Measurements from ENCODE around the gene THSD8. TPM values are rescaled to one million over a fixed set of nuclear protein-coding genes. Genes with fewer than 3 reads are reported as not detected.

Gene THSD8
- total RNA-seq, 1 donor from 2014 or later = 29.4 TPM

DNA sequence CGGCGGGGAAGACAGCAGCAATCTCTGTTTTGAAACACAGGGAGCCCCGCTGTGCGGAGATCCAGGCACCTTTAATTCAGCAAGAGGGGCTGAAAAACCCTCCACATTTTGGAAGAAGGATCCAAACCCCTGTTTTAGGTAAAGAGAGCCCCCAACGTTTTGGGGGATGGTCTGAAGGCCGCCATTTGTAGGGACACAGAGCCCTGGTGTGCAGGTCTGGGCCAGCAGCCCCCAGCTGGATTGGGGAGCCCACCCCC is 23.0 kb upstream of the THSD8 start:
- intact Hi-C loops (cut with micrococcal nuclease) = no loop called here

DNA sequence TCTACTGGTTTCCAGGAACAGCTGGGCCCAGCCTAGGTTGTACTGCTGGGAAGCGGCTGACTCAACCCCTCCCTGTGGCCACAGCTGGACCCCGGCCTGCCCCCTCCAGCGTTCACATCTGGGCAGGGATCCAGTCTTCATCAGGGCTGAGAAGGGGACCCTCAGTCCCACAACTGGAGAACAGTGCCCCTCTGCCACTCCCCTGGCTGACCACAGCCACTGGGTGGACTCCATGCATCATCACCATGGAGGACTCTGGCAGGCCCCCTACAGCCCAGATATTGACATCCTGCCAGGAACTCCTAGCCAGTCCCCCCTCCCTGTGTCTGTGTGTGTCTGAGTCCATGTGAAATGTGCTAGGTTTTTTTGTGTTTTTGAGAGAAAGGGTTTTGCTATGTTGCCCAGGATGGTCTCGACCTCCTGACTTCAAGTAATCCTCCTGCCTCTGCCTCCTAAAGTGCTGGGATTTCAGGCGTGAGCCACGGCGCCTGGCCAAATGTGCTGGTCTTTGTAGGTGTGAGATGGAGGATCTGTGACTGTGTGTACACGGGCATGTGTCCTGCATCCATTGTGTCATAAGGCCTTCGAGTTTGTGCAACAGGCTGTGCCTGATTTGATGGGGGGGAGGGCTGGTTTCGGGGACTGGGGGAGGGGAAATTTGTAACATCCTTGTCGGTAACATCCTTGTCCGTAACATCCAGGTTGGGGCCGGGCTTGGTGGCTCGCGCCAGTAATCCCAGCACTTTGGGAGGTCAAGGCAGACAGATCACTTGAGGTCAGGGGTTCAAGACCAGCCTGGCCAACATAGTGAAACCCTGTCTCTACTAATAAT is 22.5 kb upstream of the THSD8 start:
- intact Hi-C loops (cut with micrococcal nuclease) = no loop called here

- intact Hi-C loops (cut with micrococcal nuclease) = loop anchor here (1.0 kb wide), 1 partner anchor 9 kb away; the partner anchor contains the start of gene JUNB
Observed at GRCh38 chr19:12782174-12782423, 19.8 kb upstream of the THSD8 start.

DNA sequence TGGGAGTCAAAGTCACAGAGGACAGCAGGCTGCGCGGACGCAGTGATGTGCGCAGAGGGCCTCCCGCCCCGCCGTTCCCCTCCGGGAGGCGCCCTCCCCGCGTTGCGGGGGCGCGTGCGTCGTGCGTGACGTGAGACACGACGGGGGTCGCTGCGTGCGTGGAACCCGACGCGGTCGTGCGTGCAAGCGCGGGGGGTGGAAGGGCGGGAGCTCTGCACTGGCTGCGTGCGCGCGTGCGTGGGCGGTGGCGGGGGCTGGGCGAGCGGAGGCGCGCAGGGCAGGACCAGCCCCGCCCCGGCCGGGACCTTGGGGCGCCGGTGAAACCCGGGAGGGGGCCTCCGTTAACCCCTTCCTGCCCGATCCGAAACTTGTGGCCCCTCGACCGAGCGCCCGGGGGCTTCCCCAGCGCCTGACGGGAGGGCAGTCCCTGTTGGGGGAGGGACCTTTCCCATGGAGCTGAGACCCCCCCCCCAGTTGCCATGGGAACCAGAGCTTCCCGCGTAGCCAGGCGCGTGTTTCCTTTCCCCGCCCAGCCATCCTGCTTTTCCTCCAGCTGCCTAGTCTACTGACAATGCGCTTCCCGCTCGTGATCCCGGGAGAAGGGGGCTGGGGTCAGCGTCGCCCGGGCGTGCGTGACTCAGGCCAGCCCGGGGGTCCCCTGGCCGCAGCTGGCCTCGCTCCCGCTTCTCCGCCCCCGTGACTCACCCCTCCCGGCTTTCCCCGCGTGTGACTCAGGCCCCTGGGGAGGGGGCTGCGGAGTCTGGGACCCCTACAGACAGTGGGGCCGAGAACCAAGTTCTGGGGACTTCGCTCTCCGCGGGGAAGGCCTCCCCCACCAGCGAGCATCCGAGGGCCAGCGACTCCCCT is 19.2 kb upstream of the THSD8 start:
- intact Hi-C loops (cut with micrococcal nuclease) = loop anchor here (1.0 kb wide), 1 partner anchor 9 kb away; the partner anchor contains the start of gene JUNB

- intact Hi-C loops (cut with micrococcal nuclease) = no loop called here
Observed at GRCh38 chr19:12783291-12783848, 18.5 kb upstream of the THSD8 start.

DNA sequence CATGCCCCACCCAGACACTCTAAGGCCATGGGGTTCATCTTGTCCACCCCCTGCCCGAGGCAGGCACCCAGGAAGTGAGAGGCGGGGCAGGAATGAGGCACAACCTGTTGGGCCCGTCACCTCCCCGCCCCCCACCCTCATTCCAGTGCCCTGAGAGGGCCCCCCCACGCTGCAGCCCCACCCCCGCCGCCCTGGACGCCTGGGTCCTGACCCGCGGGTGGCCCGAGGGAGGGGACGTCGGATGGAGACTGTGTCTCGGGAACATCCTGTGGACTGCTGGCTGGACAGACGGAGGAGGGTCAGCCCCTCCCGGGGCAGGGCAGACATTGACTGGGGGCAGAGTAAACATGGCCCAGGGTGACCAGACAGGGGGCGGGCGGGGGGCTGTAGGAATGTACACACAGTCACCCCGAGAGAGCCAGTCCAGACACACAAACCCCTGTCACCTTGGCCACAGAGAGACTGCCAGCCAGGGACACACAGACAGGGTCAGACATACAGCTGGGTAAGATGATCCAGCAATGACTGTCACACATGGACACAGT is 17.9 kb upstream of the THSD8 start:
- intact Hi-C loops (cut with micrococcal nuclease) = no loop called here

- intact Hi-C loops (cut with micrococcal nuclease) = no loop called here
Observed at GRCh38 chr19:12784394-12784870, 17.4 kb upstream of the THSD8 start.

GRCh38 chr19:12784871-12785430 is 16.9 kb upstream of the THSD8 start:
- intact Hi-C loops (cut with micrococcal nuclease) = no loop called here

DNA sequence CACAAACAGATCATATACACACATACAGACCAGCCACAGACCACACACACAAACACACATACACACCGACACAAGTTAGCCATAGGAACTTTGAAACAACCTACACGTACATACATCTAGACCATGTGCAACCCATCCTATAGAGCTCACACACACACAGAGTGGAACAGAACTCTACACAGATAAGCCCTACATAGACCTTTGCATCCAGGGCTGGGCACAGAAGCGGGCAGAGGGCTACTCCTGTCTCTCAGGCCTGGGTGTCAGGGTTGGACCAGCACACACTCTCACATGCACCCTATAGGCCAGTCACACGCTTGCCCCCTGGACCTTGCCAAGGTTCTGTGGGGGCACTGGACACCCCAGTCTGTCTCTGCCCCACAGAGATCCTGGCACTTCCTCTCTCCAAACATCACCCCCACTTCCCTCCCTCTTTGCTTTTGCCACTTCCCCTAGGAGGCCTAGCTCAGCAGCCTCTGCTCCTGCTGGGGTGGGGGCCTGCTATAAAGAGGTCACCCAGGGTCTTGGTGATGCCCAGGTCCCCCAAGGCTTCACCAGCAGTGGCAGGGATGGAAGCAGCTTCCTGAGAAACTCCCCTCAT is 16.3 kb upstream of the THSD8 start:
- intact Hi-C loops (cut with micrococcal nuclease) = no loop called here

GRCh38 chr19:12786141-12786870 is 15.6 kb upstream of the THSD8 start:
- intact Hi-C loops (cut with micrococcal nuclease) = no loop called here

GRCh38 chr19:12786952-12787351 is 14.9 kb upstream of the THSD8 start:
- intact Hi-C loops (cut with micrococcal nuclease) = no loop called here

GRCh38 chr19:12787458-12787857 is 14.4 kb upstream of the THSD8 start:
- intact Hi-C loops (cut with micrococcal nuclease) = no loop called here

GRCh38 chr19:12788042-12788681 is 13.7 kb upstream of the THSD8 start:
- intact Hi-C loops (cut with micrococcal nuclease) = no loop called here

- intact Hi-C loops (cut with micrococcal nuclease) = loop anchor here (1.0 kb wide), 1 partner anchor 11 kb away; no protein-coding TSS in a partner anchor
Observed at GRCh38 chr19:12788682-12789097, 13.2 kb upstream of the THSD8 start.

DNA sequence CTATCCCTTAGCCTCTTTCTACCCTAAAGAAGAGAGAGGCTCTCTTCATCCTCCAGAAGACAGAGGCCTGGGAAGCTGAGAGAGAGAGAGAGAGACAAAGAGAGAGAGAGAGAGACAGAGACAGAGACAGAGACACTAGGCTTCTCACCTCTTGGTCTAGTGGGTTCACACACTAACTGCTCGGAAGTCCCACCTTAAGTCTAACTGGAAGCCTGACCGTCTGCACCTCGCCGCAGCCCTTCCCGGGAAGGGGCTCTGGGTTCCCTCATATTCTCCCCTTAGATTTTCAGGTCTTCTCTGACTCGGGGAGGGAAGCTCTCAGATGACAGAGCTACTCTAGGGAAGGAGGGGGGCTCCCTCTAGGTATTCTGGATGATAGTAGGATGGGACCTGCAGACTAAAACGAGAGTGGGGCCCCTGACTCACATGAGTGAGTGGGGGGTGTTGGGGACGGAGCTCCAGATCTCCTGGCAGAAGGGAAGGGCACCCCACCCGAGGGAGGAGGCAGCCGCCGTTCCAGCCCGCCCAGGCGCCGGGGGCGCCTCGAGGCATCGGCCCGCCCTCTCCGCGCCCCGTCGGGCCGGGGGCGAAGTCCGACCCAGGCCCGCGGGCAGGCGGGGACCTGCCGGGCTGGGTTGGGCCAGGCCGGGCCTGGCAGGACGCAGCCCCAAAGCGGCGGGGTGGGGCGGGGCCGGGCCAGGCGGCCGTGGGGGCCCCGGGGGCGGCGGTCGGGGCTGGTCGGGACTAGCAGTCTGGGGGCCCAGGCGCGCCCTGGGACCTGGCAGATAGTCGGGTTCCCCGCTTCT is 12.6 kb upstream of the THSD8 start:
- intact Hi-C loops (cut with micrococcal nuclease) = loop anchor here (1.0 kb wide), 1 partner anchor 12 kb away; no protein-coding TSS in a partner anchor

GRCh38 chr19:12789904-12790619 is 11.8 kb upstream of the THSD8 start:
- intact Hi-C loops (cut with micrococcal nuclease) = loop anchor here (1.0 to 5.0 kb wide), 4 partner anchors 13 to 1353 kb away; partner anchors contain the start of genes DHPS, IER2, ODAD3 and PRKCSH

GRCh38 chr19:12790628-12791344 is 11.1 kb upstream of the THSD8 start:
- intact Hi-C loops (cut with micrococcal nuclease) = loop anchor here (1.0 to 5.0 kb wide), 4 partner anchors 8 to 1353 kb away; partner anchors contain the start of genes DHPS, IER2, ODAD3 and PRKCSH
